HEK293 (cell line): ENCODE results near the gene OBSL1.
A peak's percentile ranks its signal among the peaks of the same experiment; 100 is the strongest.

Experiments used
- CTCF ChIP-seq: fragments of 450-650 bp; formaldehyde crosslinking; IDR thresholded peaks from 2 replicates; pipeline ENCODE4 v1.5.1; 2016; ENCODE audit warnings: missing biosample characterization, missing genetic modification characterization
- GLI4 ChIP-seq: fragments of 450-650 bp; formaldehyde crosslinking; IDR thresholded peaks from 2 replicates; pipeline ENCODE4 v1.5.1; 2016; ENCODE audit warnings: missing biosample characterization, missing genetic modification characterization
- SP7 ChIP-seq: fragments of 450-650 bp; formaldehyde crosslinking; IDR thresholded peaks from 2 replicates; pipeline ENCODE4 v1.5.1; 2016; ENCODE audit warnings: missing biosample characterization, missing genetic modification characterization
- TSHZ1 ChIP-seq: fragments of 450-650 bp; formaldehyde crosslinking; IDR thresholded peaks from 2 replicates; pipeline ENCODE4 v1.5.1; 2016; ENCODE audit warnings: missing biosample characterization, missing genetic modification characterization, borderline replicate concordance
- ZBTB1 ChIP-seq: fragments of 450-650 bp; formaldehyde crosslinking; IDR thresholded peaks from 2 replicates; pipeline ENCODE4 v1.5.1; 2016; ENCODE audit warnings: missing biosample characterization, missing genetic modification characterization
- ZBTB48 ChIP-seq: fragments of 450-650 bp; formaldehyde crosslinking; IDR thresholded peaks from 2 replicates; pipeline ENCODE4 v1.5.1; 2016; ENCODE audit warnings: missing biosample characterization, missing genetic modification characterization
- ZFP69B ChIP-seq: fragments of 450-650 bp; formaldehyde crosslinking; IDR thresholded peaks from 2 replicates; pipeline ENCODE4 v1.5.1; 2016; ENCODE audit warnings: missing biosample characterization, missing genetic modification characterization
- ZNF16 ChIP-seq: fragments of 450-650 bp; formaldehyde crosslinking; IDR thresholded peaks from 2 replicates; pipeline ENCODE4 v1.5.1; 2016; ENCODE audit warnings: low read depth, missing biosample characterization, missing genetic modification characterization
- ZNF174 ChIP-seq: fragments of 450-650 bp; formaldehyde crosslinking; IDR thresholded peaks from 2 replicates; pipeline ENCODE4 v1.5.0; 2017; ENCODE audit warnings: missing biosample characterization, mild to moderate bottlenecking, missing genetic modification characterization
- ZNF350 ChIP-seq: fragments of 450-650 bp; formaldehyde crosslinking; IDR thresholded peaks from 2 replicates; pipeline ENCODE4 v1.5.0; 2017; ENCODE audit warnings: missing biosample characterization, mild to moderate bottlenecking, missing genetic modification characterization
- ZNF362 ChIP-seq: fragments of 450-650 bp; formaldehyde crosslinking; IDR thresholded peaks from 2 replicates; pipeline ENCODE4 v1.5.1; 2016; ENCODE audit warnings: missing biosample characterization, missing genetic modification characterization
- ZNF426 ChIP-seq: fragments of 450-650 bp; formaldehyde crosslinking; IDR thresholded peaks from 2 replicates; pipeline ENCODE4 v1.5.1; 2017; ENCODE audit warnings: missing biosample characterization, missing genetic modification characterization, mild to moderate bottlenecking, inconsistent platforms, moderate library complexity
- ZNF510 ChIP-seq: fragments of 450-650 bp; formaldehyde crosslinking; IDR thresholded peaks from 2 replicates; pipeline ENCODE4 v1.5.1; 2018; ENCODE audit warnings: mild to moderate bottlenecking, missing genetic modification characterization, missing biosample characterization; ENCODE audit not compliant: insufficient replicate concordance
- ZNF529 ChIP-seq: fragments of 450-650 bp; formaldehyde crosslinking; IDR thresholded peaks from 2 replicates; pipeline ENCODE4 v1.5.1; 2017; ENCODE audit warnings: missing genetic modification characterization, missing biosample characterization; ENCODE audit not compliant: insufficient replicate concordance
- ZNF580 ChIP-seq: fragments of 450-650 bp; formaldehyde crosslinking; IDR thresholded peaks from 2 replicates; pipeline ENCODE4 v1.5.1; 2016; ENCODE audit warnings: missing biosample characterization, missing genetic modification characterization
- ZNF596 ChIP-seq: fragments of 450-650 bp; IDR thresholded peaks from 2 replicates; pipeline ENCODE4 v1.5.0; 2018; ENCODE audit warnings: missing biosample characterization, mild to moderate bottlenecking, missing genetic modification characterization, moderate library complexity
- ZNF600 ChIP-seq: fragments of 450-650 bp; formaldehyde crosslinking; IDR thresholded peaks from 2 replicates; pipeline ENCODE4 v1.5.1; 2016; ENCODE audit warnings: missing biosample characterization, missing genetic modification characterization
- ZNF610 ChIP-seq: fragments of 450-650 bp; formaldehyde crosslinking; IDR thresholded peaks from 2 replicates; pipeline ENCODE4 v1.5.1; 2016; ENCODE audit warnings: missing biosample characterization, missing genetic modification characterization, borderline replicate concordance
- ZNF629 ChIP-seq: fragments of 450-650 bp; formaldehyde crosslinking; IDR thresholded peaks from 2 replicates; pipeline ENCODE4 v1.5.1; 2017; ENCODE audit warnings: missing biosample characterization, missing genetic modification characterization
- ZNF639 ChIP-seq: fragments of 450-650 bp; formaldehyde crosslinking; IDR thresholded peaks from 2 replicates; pipeline ENCODE4 v1.5.1; 2016; ENCODE audit warnings: missing biosample characterization, missing genetic modification characterization
- ZNF654 ChIP-seq: fragments of 450-650 bp; formaldehyde crosslinking; IDR thresholded peaks from 2 replicates; pipeline ENCODE4 v1.5.1; 2016; ENCODE audit warnings: low read depth, missing biosample characterization, missing genetic modification characterization
- ZNF704 ChIP-seq: fragments of 450-650 bp; formaldehyde crosslinking; IDR thresholded peaks from 2 replicates; pipeline ENCODE4 v1.5.1; 2016; ENCODE audit warnings: missing biosample characterization, missing genetic modification characterization
- ZNF777 ChIP-seq: fragments of 450-650 bp; formaldehyde crosslinking; IDR thresholded peaks from 2 replicates; pipeline ENCODE4 v1.5.1; 2017; ENCODE audit warnings: missing biosample characterization, missing genetic modification characterization, borderline replicate concordance
- ZNF792 ChIP-seq: fragments of 450-650 bp; formaldehyde crosslinking; IDR thresholded peaks from 2 replicates; pipeline ENCODE4 v1.5.1; 2016; ENCODE audit warnings: missing biosample characterization, missing genetic modification characterization
- TF ChIP-seq, protein P1 (sequence below): fragments of 450-650 bp; formaldehyde crosslinking; conservative IDR thresholded peaks from 2 replicates; pipeline ENCODE4 v1.5.1; 2016; ENCODE audit warnings: low read depth, missing biosample characterization, missing genetic modification characterization

OBSL1 gene

DNA sequence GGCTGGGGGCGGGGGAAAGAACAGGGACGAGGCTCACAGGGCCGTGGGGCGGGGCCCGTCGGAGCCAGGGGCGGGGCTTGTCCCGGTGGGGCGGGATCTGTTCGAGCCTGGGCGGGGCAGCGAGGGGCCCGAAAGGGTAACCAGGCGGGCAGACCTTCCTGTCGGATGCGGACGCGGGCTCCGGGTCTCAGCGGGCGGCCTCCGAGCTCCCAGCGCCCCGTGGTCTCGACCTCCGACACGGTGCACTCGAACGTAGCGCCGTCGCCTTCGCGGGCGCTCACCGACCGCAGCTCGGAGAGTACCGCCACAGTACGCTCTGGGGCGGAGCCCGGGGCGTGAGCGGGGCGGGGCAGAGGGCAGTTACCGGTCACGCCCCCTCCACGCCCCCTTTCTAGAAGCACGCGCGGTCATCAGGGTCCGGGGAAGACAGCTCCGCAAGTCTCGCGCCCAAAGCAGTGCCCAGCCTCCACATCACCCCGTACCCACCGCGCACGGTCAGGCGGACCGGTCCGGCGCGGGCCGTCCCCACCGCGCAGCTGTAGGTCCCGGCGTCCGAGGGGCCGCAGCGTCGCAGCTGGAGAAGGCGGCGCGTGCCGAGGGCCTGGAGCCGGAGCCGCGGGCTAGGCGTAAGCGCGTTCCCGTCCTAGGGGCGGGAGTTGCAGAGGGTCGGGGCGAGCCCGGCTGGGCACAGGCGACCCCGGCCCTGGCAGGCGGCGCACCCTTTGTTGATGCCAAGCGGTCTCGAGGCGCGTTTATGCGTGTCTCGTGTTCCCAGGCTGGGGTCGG is 18.8 kb downstream of the OBSL1 start (continued):
- TF ChIP-seq, protein P1, sequence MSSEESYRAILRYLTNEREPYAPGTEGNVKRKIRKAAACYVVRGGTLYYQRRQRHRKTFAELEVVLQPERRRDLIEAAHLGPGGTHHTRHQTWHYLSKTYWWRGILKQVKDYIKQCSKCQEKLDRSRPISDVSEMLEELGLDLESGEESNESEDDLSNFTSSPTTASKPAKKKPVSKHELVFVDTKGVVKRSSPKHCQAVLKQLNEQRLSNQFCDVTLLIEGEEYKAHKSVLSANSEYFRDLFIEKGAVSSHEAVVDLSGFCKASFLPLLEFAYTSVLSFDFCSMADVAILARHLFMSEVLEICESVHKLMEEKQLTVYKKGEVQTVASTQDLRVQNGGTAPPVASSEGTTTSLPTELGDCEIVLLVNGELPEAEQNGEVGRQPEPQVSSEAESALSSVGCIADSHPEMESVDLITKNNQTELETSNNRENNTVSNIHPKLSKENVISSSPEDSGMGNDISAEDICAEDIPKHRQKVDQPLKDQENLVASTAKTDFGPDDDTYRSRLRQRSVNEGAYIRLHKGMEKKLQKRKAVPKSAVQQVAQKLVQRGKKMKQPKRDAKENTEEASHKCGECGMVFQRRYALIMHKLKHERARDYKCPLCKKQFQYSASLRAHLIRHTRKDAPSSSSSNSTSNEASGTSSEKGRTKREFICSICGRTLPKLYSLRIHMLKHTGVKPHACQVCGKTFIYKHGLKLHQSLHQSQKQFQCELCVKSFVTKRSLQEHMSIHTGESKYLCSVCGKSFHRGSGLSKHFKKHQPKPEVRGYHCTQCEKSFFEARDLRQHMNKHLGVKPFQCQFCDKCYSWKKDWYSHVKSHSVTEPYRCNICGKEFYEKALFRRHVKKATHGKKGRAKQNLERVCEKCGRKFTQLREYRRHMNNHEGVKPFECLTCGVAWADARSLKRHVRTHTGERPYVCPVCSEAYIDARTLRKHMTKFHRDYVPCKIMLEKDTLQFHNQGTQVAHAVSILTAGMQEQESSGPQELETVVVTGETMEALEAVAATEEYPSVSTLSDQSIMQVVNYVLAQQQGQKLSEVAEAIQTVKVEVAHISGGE (tag by site-specific recombination): 0 out of 2 replicates have a peak, but pooled peaks have one; percentile 1
- TF ChIP-seq ZNF580 (tag by site-specific recombination) (no peak), ZNF362 (no peak), ZNF600 (tag by site-specific recombination) (0 out of 2 replicates have a peak, but pooled peaks have one; percentile 2), ZBTB1 (tag by site-specific recombination) (no peak), ZNF529 (no peak), ZFP69B (tag by site-specific recombination) (no peak), ZNF174 (tag by site-specific recombination) (no peak), GLI4 (tag by site-specific recombination) (no peak), CTCF (tag by site-specific recombination) (no peak), ZNF777 (tag by site-specific recombination) (no peak), ZNF426 (tag by site-specific recombination) (no peak), ZNF629 (tag by site-specific recombination) (no peak), ZNF792 (tag by site-specific recombination) (no peak), ZNF654 (tag by site-specific recombination) (no peak), ZNF350 (no peak), ZNF596 (tag by site-specific recombination) (no peak), ZBTB48 (tag by site-specific recombination) (no peak), TSHZ1 (tag by site-specific recombination) (no peak), ZNF639 (tag by site-specific recombination) (no peak), ZNF16 (tag by site-specific recombination) (no peak), ZNF704 (tag by site-specific recombination) (no peak), ZNF510 (tag by site-specific recombination) (no peak), ZNF610 (no peak), SP7 (tag by site-specific recombination) (peak; percentile 48; the same call in 1 of the 2 replicates)
